TTC549 (cell line): ENCODE results near the gene PTPN12.

Experiments used
- FAIRE-seq: peaks from 2 replicates; lab custom pipeline; 2012; peaks lifted over from hg19 to GRCh38; lab: Jason Lieb, UNC

PTPN12 gene

GRCh38 chr7:77664715-77665114 lies 127.6 kb downstream of the PTPN12 start:
- no peak for FAIRE-seq

GRCh38 chr7:77665161-77665560 lies 128.1 kb downstream of the PTPN12 start:
- no peak for FAIRE-seq

GRCh38 chr7:77667459-77668086 lies 130.5 kb downstream of the PTPN12 start:
- FAIRE-seq: no peak

GRCh38 chr7:77674878-77675277 lies 137.8 kb downstream of the PTPN12 start:
- no peak for FAIRE-seq

- FAIRE-seq: no peak
These were observed 142.5 kb downstream of the PTPN12 start for GRCh38 chr7:77679608-77680007.

GRCh38 chr7:77680266-77680665 lies 143.2 kb downstream of the PTPN12 start:
- FAIRE-seq: no peak

- no peak for FAIRE-seq
These were observed 146.9 kb downstream of the PTPN12 start for GRCh38 chr7:77684030-77684429.

- FAIRE-seq: no peak
These were observed 148.1 kb downstream of the PTPN12 start for GRCh38 chr7:77685233-77685632.

- no peak for FAIRE-seq
These were observed 150.1 kb downstream of the PTPN12 start for GRCh38 chr7:77687100-77687746.

GRCh38 chr7:77687747-77688144 lies 150.7 kb downstream of the PTPN12 start:
- FAIRE-seq: no peak
